Stimulated activated naive CD8-positive, alpha-beta T cell treated with anti-CD3 and anti-CD28 coated beads, Interleukin-15, Interleukin-2, amounts not matched to agents 100 U/mL and 50 U/mL, for 24 hours (primary cell): ENCODE measurements around the gene LGALS3.

Experiments used
- ATAC-seq: fragments of 150-1000 bp; cut with Tn5 transposase; one replicate; pipeline ENCODE4 v1.10.0; 2021
- DNase-seq: peaks from one replicate; pipeline ENCODE4 v3.0.0; 2021

Gene LGALS3

DNA sequence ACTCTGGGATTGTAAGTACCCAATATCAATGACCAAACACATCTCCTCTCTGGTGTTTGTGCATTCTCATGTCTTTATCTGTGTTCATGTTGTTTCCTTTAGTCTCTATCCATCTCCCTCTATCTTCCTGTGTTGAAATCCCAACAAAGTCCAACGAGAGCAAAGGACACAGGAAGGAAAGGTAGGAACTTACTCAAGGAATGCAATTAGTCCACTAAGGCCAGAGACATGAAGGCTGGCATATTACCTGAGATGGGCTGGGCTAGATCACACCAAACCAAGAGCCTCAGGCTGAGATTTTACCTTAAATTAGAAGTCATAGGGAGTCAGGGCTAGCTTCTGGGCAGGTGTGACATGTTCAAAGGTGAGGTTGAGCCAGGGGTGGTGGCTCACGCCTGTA is 14.3 kb upstream of the LGALS3 start:
- ATAC-seq (no peak), DNase-seq (no peak)

DNA sequence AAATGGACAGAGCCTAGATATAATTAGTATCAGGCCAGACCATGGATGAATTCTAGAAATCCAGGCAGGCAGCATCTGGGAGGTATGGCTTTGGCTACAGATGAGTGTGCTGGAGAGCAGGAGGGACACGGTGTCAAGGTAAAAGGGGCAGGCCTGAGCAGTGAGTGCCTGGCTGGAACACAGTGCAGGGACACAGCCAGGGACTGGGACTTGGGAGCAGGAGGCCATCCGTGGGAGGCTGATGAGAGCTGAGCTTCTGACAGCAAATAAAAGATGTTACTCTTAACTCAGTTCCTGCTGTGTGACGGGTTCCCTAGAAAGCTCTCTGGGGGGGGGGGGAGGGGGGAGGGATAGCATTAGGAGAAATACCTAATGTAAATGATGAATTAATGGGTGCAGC is 13.6 kb upstream of the LGALS3 start:
- DNase-seq (no peak), ATAC-seq (no peak)

GRCh38 chr14:55115861-55116245 is 13.2 kb upstream of the LGALS3 start:
- ATAC-seq = no peak
- DNase-seq = no peak

- no peak for DNase-seq
- ATAC-seq = no peak
Observed at GRCh38 chr14:55116246-55117030, 12.6 kb upstream of the LGALS3 start.

GRCh38 chr14:55117803-55118441 is 11.1 kb upstream of the LGALS3 start:
- DNase-seq (no peak), ATAC-seq (no peak)

DNA sequence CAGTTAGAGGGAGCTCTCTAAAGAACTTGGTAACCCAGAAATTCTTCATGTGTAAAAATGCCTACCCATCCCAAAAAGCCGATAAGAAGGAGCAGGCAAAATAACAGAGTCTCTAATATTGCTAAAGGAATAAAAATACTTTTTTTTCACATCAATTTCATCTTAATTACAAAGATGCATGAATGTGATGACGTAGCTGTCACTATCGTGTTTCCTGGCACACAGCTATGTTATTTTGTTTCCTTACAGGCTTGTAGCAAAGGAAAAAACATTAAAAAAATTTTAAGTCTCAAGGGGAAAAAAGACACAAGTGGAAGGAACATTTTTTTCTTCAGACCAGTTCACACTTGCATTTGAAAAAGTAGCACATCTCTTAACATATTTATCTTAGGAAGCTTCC is 10.3 kb upstream of the LGALS3 start:
- ATAC-seq = no peak
- DNase-seq = no peak

GRCh38 chr14:55120571-55121495 is 8.2 kb upstream of the LGALS3 start:
- ATAC-seq (no peak), DNase-seq (no peak)

- ATAC-seq (no peak), DNase-seq (no peak)
Observed at GRCh38 chr14:55121628-55122439, 7.2 kb upstream of the LGALS3 start.

DNA sequence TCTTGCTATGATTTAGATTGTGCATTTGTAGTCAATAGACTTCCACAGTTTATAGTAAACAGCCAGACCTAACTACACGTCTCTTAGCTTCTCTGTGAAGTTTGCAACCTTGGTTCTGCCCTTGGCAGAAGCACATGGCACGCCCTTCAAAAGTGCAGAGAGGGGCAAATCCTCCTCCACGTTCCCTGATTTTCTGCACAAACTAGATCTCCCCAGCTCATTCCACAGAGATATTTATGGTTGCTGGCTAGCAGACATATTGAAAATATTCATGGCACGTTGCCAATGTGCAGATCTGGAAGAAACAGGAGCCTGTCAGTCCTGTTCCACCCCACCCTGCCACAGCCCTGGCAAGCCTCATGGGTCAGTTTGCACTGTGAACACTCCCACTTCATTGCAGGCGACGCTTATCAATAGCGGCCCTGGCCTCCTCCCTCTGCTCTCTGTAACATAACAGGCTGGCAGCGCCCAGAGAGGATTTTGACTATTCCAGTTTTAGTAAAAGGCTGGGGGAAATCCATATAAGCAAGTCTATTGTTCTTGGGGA is 6.5 kb upstream of the LGALS3 start:
- ATAC-seq = no peak
- no peak for DNase-seq

DNA sequence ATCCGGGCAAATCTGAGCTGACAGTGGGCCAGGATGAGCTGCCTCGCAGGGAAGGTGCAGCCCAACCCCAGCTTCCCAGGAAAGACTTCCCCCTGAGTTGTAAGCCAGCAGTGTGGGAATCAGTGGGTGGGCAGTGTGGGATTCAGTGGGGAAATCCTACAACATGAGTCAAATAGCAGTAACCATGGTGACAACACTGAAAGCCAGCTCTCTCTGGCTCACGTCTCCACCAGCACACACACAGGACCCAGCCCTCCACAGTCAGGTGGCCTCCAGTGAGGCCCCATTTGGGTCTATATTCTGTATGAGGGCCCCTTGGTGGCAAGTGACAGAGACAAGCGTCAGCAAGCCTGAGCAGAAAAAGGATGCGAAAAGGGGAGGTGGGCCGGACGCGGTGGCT is 6.0 kb upstream of the LGALS3 start:
- DNase-seq (no peak), ATAC-seq (no peak)

GRCh38 chr14:55123852-55124639 is 5.0 kb upstream of the LGALS3 start:
- DNase-seq (no peak), ATAC-seq (no peak)

GRCh38 chr14:55124774-55125386 is 4.2 kb upstream of the LGALS3 start:
- DNase-seq = no peak
- no peak for ATAC-seq

- DNase-seq = no peak
Observed at GRCh38 chr14:55125403-55125802, 3.6 kb upstream of the LGALS3 start.

GRCh38 chr14:55126034-55126433 is 3.0 kb upstream of the LGALS3 start:
- no peak for DNase-seq
- ATAC-seq = no peak

More at GRCh38 chr14:55125403-55125802, 3.6 kb upstream of the LGALS3 start:
- ATAC-seq = no peak

GRCh38 chr14:55126932-55127459 is 2.1 kb upstream of the LGALS3 start:
- DNase-seq (no peak), ATAC-seq (no peak)

GRCh38 chr14:55127460-55127951 is 1.5 kb upstream of the LGALS3 start:
- ATAC-seq (no peak), DNase-seq (no peak)

GRCh38 chr14:55128386-55129085 is 516 bp upstream of the LGALS3 start:
- DNase-seq = no peak

GRCh38 chr14:55129428-55130195 is 560 bp downstream of the LGALS3 start:
- ATAC-seq = peak; percentile 70

More at GRCh38 chr14:55128386-55129085, 516 bp upstream of the LGALS3 start:
- no peak for ATAC-seq

DNA sequence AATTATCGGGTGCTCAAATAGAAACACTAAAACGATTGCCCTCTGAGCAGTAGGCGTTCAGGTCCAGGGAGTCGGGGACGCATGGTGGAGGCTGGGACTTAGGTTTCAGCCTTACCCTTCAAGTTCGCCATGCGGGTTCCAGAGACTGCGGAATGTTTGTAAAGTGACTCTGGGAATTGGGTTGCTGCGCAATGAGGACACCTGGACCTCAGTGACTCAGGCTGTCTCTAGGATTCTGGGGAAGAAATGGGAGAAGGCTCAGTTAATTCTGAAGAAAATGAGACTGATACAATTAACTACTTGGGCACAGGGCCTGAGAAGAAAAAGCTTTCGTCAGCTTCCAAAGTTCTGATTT is 1.1 kb downstream of the LGALS3 start:
- no peak for ATAC-seq
- no peak for DNase-seq

More at GRCh38 chr14:55129428-55130195, 560 bp downstream of the LGALS3 start:
- DNase-seq = peak; percentile 61
